Stimulated activated naive CD8-positive, alpha-beta T cell treated with anti-CD3 and anti-CD28 coated beads, Interleukin-15, amount 100 ng/mL, for 72 hours (primary cell): ENCODE measurements around the gene PARVB.

ENCODE experiments used
- ATAC-seq: fragments of 150-1000 bp; cut with Tn5 transposase; 2 replicates; pipeline ENCODE4 v1.10.0; 2021; ENCODE audit warnings: mild to moderate bottlenecking, moderate library complexity
- DNase-seq, 2 donors: peaks; one replicate each; pipeline ENCODE4 v3.0.0; 2021 to 2022
- H3K27ac Mint-ChIP-seq, 2 donors: one replicate each; pipeline ENCODE4 v1.8.0; 2022; ENCODE audit warnings: mild to moderate bottlenecking in 2 of 2, mixed read lengths in 2 of 2, moderate library complexity in 2 of 2
- H3K27me3 Mint-ChIP-seq: one replicate; pipeline ENCODE4 v1.8.0; 2022; ENCODE audit warnings: mixed read lengths
- H3K4me1 Mint-ChIP-seq: one replicate; pipeline ENCODE4 v1.8.0; 2022; ENCODE audit warnings: mild to moderate bottlenecking, mixed read lengths
- H3K4me3 Mint-ChIP-seq, 2 donors: one replicate each; pipeline ENCODE4 v1.8.0; 2022; ENCODE audit warnings: mild to moderate bottlenecking in 2 of 2, mixed read lengths in 2 of 2, moderate library complexity in 1 of 2
- H3K9me3 Mint-ChIP-seq, 2 donors: one replicate each; pipeline ENCODE4 v1.8.0; 2022; ENCODE audit warnings: mixed read lengths in 2 of 2

The PARVB gene

GRCh38 chr22:44147008-44147645, 123.0 kb downstream of the PARVB start:
- H3K27me3 Mint-ChIP-seq, result no peaks in the 10 kb centered on the region
- peaks cover 0 to 4% of the 10 kb centered on the region in 2 donors for H3K9me3 Mint-ChIP-seq
- no peak overlapping the region for H3K4me3 Mint-ChIP-seq
- no peak for DNase-seq
- H3K4me1 Mint-ChIP-seq, result no peaks in the 10 kb centered on the region
- no peak overlapping the region for H3K27ac Mint-ChIP-seq
- no peak for ATAC-seq

GRCh38 chr22:44147821-44148574, 123.9 kb downstream of the PARVB start:
- ATAC-seq, result no peak
- no peak for DNase-seq
- Mint-ChIP-seq H3K4me3 (no peak overlapping the region), H3K4me1 (no peaks in the 10 kb centered on the region), H3K9me3 (peaks cover 0 to 4% of the 10 kb centered on the region in 2 donors), H3K27me3 (no peaks in the 10 kb centered on the region), H3K27ac (no peak overlapping the region)

GRCh38 chr22:44151676-44152075, 127.6 kb downstream of the PARVB start:
- Mint-ChIP-seq H3K27me3 (no peaks in the 10 kb centered on the region), H3K4me1 (no peaks in the 10 kb centered on the region), H3K4me3 (no peak overlapping the region), H3K9me3 (no peaks in the 10 kb centered on the region), H3K27ac (peak overlapping the region in 1 of 2 donors; percentile 50)
- no peak for ATAC-seq
- no peak for DNase-seq

GRCh38 chr22:44153710-44154109, 129.6 kb downstream of the PARVB start:
- Mint-ChIP-seq H3K27ac (no peak overlapping the region), H3K9me3 (no peaks in the 10 kb centered on the region), H3K4me1 (no peaks in the 10 kb centered on the region), H3K27me3 (no peaks in the 10 kb centered on the region), H3K4me3 (no peak overlapping the region)
- DNase-seq (no peak), ATAC-seq (no peak)

GRCh38 chr22:44154436-44154942, 130.4 kb downstream of the PARVB start:
- peak in 1 of 2 donors; percentile 36 for DNase-seq
- ATAC-seq, result peak; percentile 58

GRCh38 chr22:44155115-44155514, 131.0 kb downstream of the PARVB start:
- no peaks in the 10 kb centered on the region for H3K27me3 Mint-ChIP-seq
- DNase-seq, result no peak
- H3K27ac Mint-ChIP-seq, result no peak overlapping the region
- peak; percentile 42 for ATAC-seq
- no peak overlapping the region for H3K4me3 Mint-ChIP-seq
- no peaks in the 10 kb centered on the region for H3K4me1 Mint-ChIP-seq
- no peaks in the 10 kb centered on the region for H3K9me3 Mint-ChIP-seq

More at GRCh38 chr22:44154436-44154942, 130.4 kb downstream of the PARVB start:
- no peaks in the 10 kb centered on the region for H3K4me1 Mint-ChIP-seq
- no peaks in the 10 kb centered on the region for H3K27me3 Mint-ChIP-seq
- no peak overlapping the region for H3K27ac Mint-ChIP-seq
- no peaks in the 10 kb centered on the region for H3K9me3 Mint-ChIP-seq
- no peak overlapping the region for H3K4me3 Mint-ChIP-seq

- H3K4me3 Mint-ChIP-seq, result no peak overlapping the region
- no peaks in the 10 kb centered on the region for H3K27me3 Mint-ChIP-seq
- DNase-seq (no peak), ATAC-seq (no peak)
- no peaks in the 10 kb centered on the region for H3K9me3 Mint-ChIP-seq
- no peaks in the 10 kb centered on the region for H3K4me1 Mint-ChIP-seq
- no peak overlapping the region for H3K27ac Mint-ChIP-seq
Measured at GRCh38 chr22:44157916-44158618, 134.0 kb downstream of the PARVB start.

GRCh38 chr22:44158816-44159215, 134.7 kb downstream of the PARVB start:
- Mint-ChIP-seq H3K9me3 (no peaks in the 10 kb centered on the region), H3K27ac (no peak overlapping the region), H3K4me3 (no peak overlapping the region), H3K27me3 (no peaks in the 10 kb centered on the region), H3K4me1 (no peaks in the 10 kb centered on the region)
- no peak for DNase-seq
- no peak for ATAC-seq

- Mint-ChIP-seq H3K27me3 (no peaks in the 10 kb centered on the region), H3K4me1 (no peaks in the 10 kb centered on the region), H3K27ac (peak overlapping the region in 1 of 2 donors; percentile 89), H3K9me3 (no peaks in the 10 kb centered on the region), H3K4me3 (no peak overlapping the region)
- no peak for ATAC-seq
- no peak for DNase-seq
Measured at GRCh38 chr22:44159221-44159620, 135.1 kb downstream of the PARVB start.

GRCh38 chr22:44159811-44160210, 135.7 kb downstream of the PARVB start:
- DNase-seq (no peak), ATAC-seq (no peak)
- Mint-ChIP-seq H3K9me3 (no peaks in the 10 kb centered on the region), H3K4me1 (no peaks in the 10 kb centered on the region), H3K4me3 (no peak overlapping the region), H3K27ac (peak overlapping the region in 1 of 2 donors; percentile 89), H3K27me3 (no peaks in the 10 kb centered on the region)

GRCh38 chr22:44160421-44160820, 136.3 kb downstream of the PARVB start:
- no peaks in the 10 kb centered on the region for H3K4me1 Mint-ChIP-seq
- no peak for DNase-seq
- H3K27me3 Mint-ChIP-seq, result no peaks in the 10 kb centered on the region
- H3K4me3 Mint-ChIP-seq, result no peak overlapping the region
- H3K27ac Mint-ChIP-seq, result no peak overlapping the region
- no peaks in the 10 kb centered on the region for H3K9me3 Mint-ChIP-seq
- no peak for ATAC-seq

GRCh38 chr22:44161673-44162072, 137.6 kb downstream of the PARVB start:
- no peaks in the 10 kb centered on the region for H3K27me3 Mint-ChIP-seq
- ATAC-seq, result no peak

GRCh38 chr22:44162960-44163359, 138.9 kb downstream of the PARVB start:
- H3K4me3 Mint-ChIP-seq, result no peak overlapping the region
- H3K4me1 Mint-ChIP-seq, result no peaks in the 10 kb centered on the region
- no peak overlapping the region for H3K27ac Mint-ChIP-seq
- H3K27me3 Mint-ChIP-seq, result no peaks in the 10 kb centered on the region
- DNase-seq (no peak), ATAC-seq (no peak)
- no peaks in the 10 kb centered on the region for H3K9me3 Mint-ChIP-seq

More at GRCh38 chr22:44161673-44162072, 137.6 kb downstream of the PARVB start:
- H3K4me1 Mint-ChIP-seq, result no peaks in the 10 kb centered on the region
- H3K4me3 Mint-ChIP-seq, result no peak overlapping the region
- H3K27ac Mint-ChIP-seq, result no peak overlapping the region
- no peak for DNase-seq
- no peaks in the 10 kb centered on the region for H3K9me3 Mint-ChIP-seq

- H3K4me3 Mint-ChIP-seq, result no peak overlapping the region
- no peaks in the 10 kb centered on the region for H3K4me1 Mint-ChIP-seq
- no peaks in the 10 kb centered on the region for H3K9me3 Mint-ChIP-seq
- no peaks in the 10 kb centered on the region for H3K27me3 Mint-ChIP-seq
- DNase-seq (no peak), ATAC-seq (no peak)
- no peak overlapping the region for H3K27ac Mint-ChIP-seq
Measured at GRCh38 chr22:44163536-44163935, 139.4 kb downstream of the PARVB start.

- no peak overlapping the region for H3K27ac Mint-ChIP-seq
- no peak overlapping the region for H3K4me3 Mint-ChIP-seq
- H3K4me1 Mint-ChIP-seq, result no peaks in the 10 kb centered on the region
- H3K9me3 Mint-ChIP-seq, result no peaks in the 10 kb centered on the region
- no peaks in the 10 kb centered on the region for H3K27me3 Mint-ChIP-seq
- DNase-seq, result no peak
- ATAC-seq, result no peak
Measured at GRCh38 chr22:44164031-44164430, 139.9 kb downstream of the PARVB start.
